ENCODE measurements around the gene TBL1XR1. TPM values are rescaled to one million over a fixed set of nuclear protein-coding genes. Genes with fewer than 3 reads are reported as not detected.

Gene TBL1XR1
- total and polyA plus RNA-seq, 2 of the 8 experiments (the other 6 are each of a cell fraction or from before 2014, with no cell fraction given): 28.1 to 147 TPM

- H4K91ac ChIP-seq (replicated peaks; ENCODE audit: insufficient read length, low read length): no peak overlapping the region
- H3K36me3 ChIP-seq (ENCODE audit: control insufficient read depth in 2 of 4, insufficient read depth in 4 of 4, low read length in 3 of 4): no peaks in the 10 kb centered on the region
- H2BK120ac ChIP-seq (replicated peaks; ENCODE audit: low read depth, low read length): no peak overlapping the region
- H3K9ac ChIP-seq (replicated peaks in 1 of 4; ENCODE audit: extremely low read depth in 1 of 4, low read depth in 3 of 4, low read length in 3 of 4): no peak overlapping the region
- no peak for DNase-seq (ENCODE audit: low read depth in 1 of 2, low spot score in 2 of 2)
- H2BK20ac ChIP-seq (ENCODE audit: low read length): no peak overlapping the region
- no peak for FAIRE-seq
- H3K27me3 ChIP-seq (replicated peaks in 1 of 4; ENCODE audit: control insufficient read depth in 3 of 4, extremely low read depth in 1 of 4, insufficient read depth in 3 of 4, low read length in 3 of 4): no peaks in the 10 kb centered on the region
- no peak overlapping the region for H3K23ac ChIP-seq (ENCODE audit: insufficient read length)
- ChIA-PET POLR2A (ENCODE audit: partially characterized antibody) (interaction anchor here (1.0 to 1.5 kb wide), 2 partner anchors 8 to 18 kb away, joined by 4 read pairs; no protein-coding TSS in a partner anchor), CTCF (ENCODE audit: partially characterized antibody) (interaction anchor here (0.7 to 0.8 kb wide), 2 partner anchors 53 to 55 kb away, joined by 3 to 4 read pairs; no protein-coding TSS in a partner anchor)
- H3K4me2 ChIP-seq (ENCODE audit: insufficient read depth in 1 of 2, low read depth in 2 of 2, low read length in 2 of 2): no peak overlapping the region
- peaks cover 5% of the 10 kb centered on the region; the same call in 1 of the 2 replicates for H3K79me1 ChIP-seq (ENCODE audit: low read depth, low read length)
- no peak overlapping the region for H3K4ac ChIP-seq (replicated peaks; ENCODE audit: insufficient read length, low read depth, low read length)
- no peak overlapping the region for H2BK12ac ChIP-seq (ENCODE audit: low read depth, low read length)
- WGBS, 2 experiments (ENCODE audit: extremely low coverage in 1 of 2, insufficient coverage in 1 of 2, insufficient read length in 1 of 2, insufficient replicate concordance in 2 of 2, low coverage in 1 of 2, low lambda C conversion rate in 2 of 2, missing lambda C conversion rate in 1 of 2): 91% methylated on average over 3 of the region's 3 CpGs; no CpG with 5 or more reads in 1 of the 2 experiments
- H3K27ac ChIP-seq (ENCODE audit: low read depth, low read length): no peak overlapping the region
- H4K20me1 ChIP-seq (replicated peaks in 1 of 2; ENCODE audit: control insufficient read depth in 1 of 2, insufficient read depth in 2 of 2, low read length in 2 of 2): peaks cover 22 to 25% of the 10 kb centered on the region in 2 experiments
- H4K8ac ChIP-seq (ENCODE audit: extremely low read depth, insufficient read depth, low read length): no peak overlapping the region
- no peak overlapping the region for H2AFZ ChIP-seq (ENCODE audit: low read length)
- TF ChIP-seq E2F6 (IDR thresholded peaks at IDR 0.05) (no peak), EZH2 (IDR thresholded peaks at IDR 0.05; ENCODE audit: low read depth, low read length, severe bottlenecking) (no peak), YY1 (IDR thresholded peaks at IDR 0.05; ENCODE audit: low read depth, low read length) (no peak), MAFK (IDR thresholded peaks at IDR 0.05; ENCODE audit: low read depth, low read length) (no peak), CREB1 (IDR thresholded peaks at IDR 0.05) (no peak)
- H3K14ac ChIP-seq (ENCODE audit: insufficient read length): no peak overlapping the region
- peaks cover 3 to 32% (median 17%) of the 10 kb centered on the region in 4 experiments for H3K4me1 ChIP-seq (replicated peaks in 1 of 4; ENCODE audit: control insufficient read depth in 3 of 4, insufficient read depth in 4 of 4, low read length in 3 of 4)
- H2BK15ac ChIP-seq (ENCODE audit: low read length): no peak overlapping the region
- H3K79me2 ChIP-seq (ENCODE audit: control insufficient read depth in 1 of 2, insufficient read depth in 2 of 2, low read length in 2 of 2): peaks cover 6 to 100% of the 10 kb centered on the region in 2 experiments; a peak in 3 of 4 replicates
- H3K23me2 ChIP-seq (ENCODE audit: low read depth, low read length): no peaks in the 10 kb centered on the region
- no peak overlapping the region for H4K5ac ChIP-seq (ENCODE audit: insufficient read length, low read depth, low read length)
- no peaks in the 10 kb centered on the region for H3K9me3 ChIP-seq (ENCODE audit: insufficient read depth in 2 of 2, low read depth in 1 of 2, low read length in 1 of 2)
- H2BK5ac ChIP-seq (ENCODE audit: low read depth, low read length): no peak overlapping the region
- H2AK5ac ChIP-seq (ENCODE audit: low read depth, low read length): no peak overlapping the region
- H3K56ac ChIP-seq (replicated peaks; ENCODE audit: insufficient read length, low read depth, low read length): no peak overlapping the region
- no peak overlapping the region for H3K4me3 ChIP-seq (ENCODE audit: extremely low read depth in 1 of 4, insufficient read depth in 2 of 4, low read depth in 3 of 4, low read length in 4 of 4)
- no peak overlapping the region for H3K18ac ChIP-seq (ENCODE audit: extremely low read depth, low read length)
These were observed 90.7 kb downstream of the TBL1XR1 start for GRCh38 chr3:177106594-177106993.

All from H1 (cell line).